NT2/D1 (cell line): Measurements from ENCODE around the gene USP5.
"Not testable (repeated sequence)": the region's sequence is repeated elsewhere in the genome, so short reads cannot be mapped to it uniquely, and the experiment has no call there.

ENCODE experiments used
- DNase-seq: peaks from one replicate; pipeline ENCODE4 v3.0.0-alpha.2; 2011; ENCODE audit warnings: low read depth, low spot score
- H3K27me3 ChIP-seq: 2 replicates; pipeline ENCODE4 v1.6.0; 2011; ENCODE audit warnings: mild to moderate bottlenecking; ENCODE audit not compliant: insufficient read length, insufficient read depth
- H3K36me3 ChIP-seq: 2 replicates; pipeline ENCODE4 v1.6.1; 2011; ENCODE audit warnings: mild to moderate bottlenecking, low read length, mixed read lengths; ENCODE audit not compliant: insufficient read depth, insufficient read length
- H3K4me1 ChIP-seq: 2 replicates; pipeline ENCODE4 v1.5.1; 2011; ENCODE audit not compliant: insufficient read depth, insufficient read length
- H3K4me3 ChIP-seq: 2 replicates; pipeline ENCODE4 v1.5.1; 2011; ENCODE audit warnings: low read depth; ENCODE audit not compliant: insufficient read length
- H3K9ac ChIP-seq: 2 replicates; pipeline ENCODE4 v1.6.0; 2011; ENCODE audit warnings: low read depth; ENCODE audit not compliant: insufficient read length
- H3K9me3 ChIP-seq: 2 replicates; pipeline ENCODE4 v1.5.1; 2011; ENCODE audit warnings: mild to moderate bottlenecking, low read length; ENCODE audit not compliant: insufficient read depth
- SUZ12 ChIP-seq: IDR thresholded peaks from 2 replicates; pipeline ENCODE4 v1.6.1; 2011; ENCODE audit not compliant: insufficient read length, insufficient read depth; ENCODE audit errors: extremely low read depth
- YY1 ChIP-seq: IDR thresholded peaks from 2 replicates; pipeline ENCODE4 v1.6.1; 2011; ENCODE audit not compliant: insufficient read length, insufficient read depth
- ZNF274 ChIP-seq: IDR thresholded peaks from 2 replicates; pipeline ENCODE4 v1.6.1; 2011; ENCODE audit warnings: mild to moderate bottlenecking, low read depth, low read length

The USP5 gene

DNA sequence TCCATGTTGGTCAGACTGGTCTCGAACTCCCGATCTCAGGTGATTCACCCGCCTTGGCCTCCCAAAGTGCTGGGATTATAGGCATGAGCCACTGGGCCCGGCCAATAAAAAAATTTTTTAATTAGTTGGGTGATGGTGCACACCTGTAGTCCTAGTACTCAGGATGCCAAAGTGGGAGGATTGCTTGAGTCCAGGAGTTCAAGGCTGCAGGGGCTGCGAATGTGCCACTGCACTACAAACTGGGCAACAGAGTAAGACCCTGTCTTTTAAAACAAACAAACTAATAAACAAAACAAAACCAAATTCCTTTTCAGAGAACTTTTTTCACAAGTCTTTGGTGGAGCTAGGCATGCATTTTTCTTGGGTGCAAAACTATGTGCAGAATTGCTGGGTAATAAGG lies 31.3 kb downstream of the USP5 start:
- Histone ChIP-seq H3K9me3 (no peaks in the 10 kb centered on the region), H3K27me3 (no peaks in the 10 kb centered on the region), H3K36me3 (peaks cover 19% of the 10 kb centered on the region), H3K4me3 (no peak overlapping the region), H3K9ac (no peak overlapping the region), H3K4me1 (peaks cover 23% of the 10 kb centered on the region)
- no peak for DNase-seq
- no peak for TF ChIP-seq ZNF274
- TF ChIP-seq SUZ12, result no peak
- no peak for TF ChIP-seq YY1

DNA sequence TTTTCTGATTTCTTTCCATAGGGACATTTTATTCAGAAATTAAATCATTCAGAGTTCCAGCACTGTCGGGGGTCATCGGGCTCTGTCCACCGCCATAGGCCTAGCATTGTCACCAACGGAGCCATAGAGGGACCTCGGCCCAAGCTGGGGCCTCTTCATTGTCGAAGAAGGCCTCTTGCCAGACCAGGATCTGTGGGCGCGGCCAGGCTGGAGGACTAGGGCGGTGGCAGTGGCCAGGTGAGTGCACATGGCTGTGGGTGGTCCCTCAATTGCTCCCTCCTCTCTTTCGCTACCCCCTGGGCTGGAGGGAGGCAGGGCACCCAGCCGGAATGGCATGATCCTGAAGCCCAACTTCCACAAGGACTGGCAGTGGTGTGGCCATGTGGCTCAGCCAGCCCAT lies 31.7 kb downstream of the USP5 start:
- no peak for DNase-seq
- no peaks in the 10 kb centered on the region for H3K27me3 ChIP-seq
- H3K4me3 ChIP-seq, result no peak overlapping the region
- TF ChIP-seq YY1 (no peak), ZNF274 (no peak)
- peak overlapping the region; percentile 0 for H3K9ac ChIP-seq
- no peaks in the 10 kb centered on the region for H3K9me3 ChIP-seq
- peaks cover 25% of the 10 kb centered on the region for H3K4me1 ChIP-seq
- peaks cover 19% of the 10 kb centered on the region for H3K36me3 ChIP-seq

DNA sequence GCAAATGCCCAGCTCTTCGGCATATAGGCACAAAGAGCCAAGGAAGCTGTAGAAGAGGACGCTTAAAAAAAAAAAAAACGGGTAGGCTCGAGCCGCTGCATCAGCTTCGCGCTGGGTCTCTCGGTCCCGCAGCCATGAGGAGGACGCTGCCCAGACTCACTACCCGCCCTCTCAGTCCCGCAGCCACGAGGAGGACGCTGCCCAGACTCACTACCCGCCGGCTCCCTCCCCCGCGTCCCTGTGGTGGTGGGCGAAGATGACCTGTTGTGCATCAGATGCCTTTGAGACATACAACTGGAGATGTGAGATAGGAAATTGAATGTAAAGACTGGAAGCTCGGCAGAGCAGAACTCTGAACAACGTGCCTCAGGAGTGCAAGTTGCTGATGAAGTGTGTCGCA lies 32.6 kb downstream of the USP5 start:
- Histone ChIP-seq H3K36me3 (peaks cover 19% of the 10 kb centered on the region), H3K9me3 (no peaks in the 10 kb centered on the region), H3K4me1 (peaks cover 26% of the 10 kb centered on the region), H3K9ac (no peak overlapping the region), H3K27me3 (no peaks in the 10 kb centered on the region), H3K4me3 (no peak overlapping the region)
- DNase-seq, result no peak
- TF ChIP-seq ZNF274 (no peak), SUZ12 (no peak), YY1 (no peak)

DNA sequence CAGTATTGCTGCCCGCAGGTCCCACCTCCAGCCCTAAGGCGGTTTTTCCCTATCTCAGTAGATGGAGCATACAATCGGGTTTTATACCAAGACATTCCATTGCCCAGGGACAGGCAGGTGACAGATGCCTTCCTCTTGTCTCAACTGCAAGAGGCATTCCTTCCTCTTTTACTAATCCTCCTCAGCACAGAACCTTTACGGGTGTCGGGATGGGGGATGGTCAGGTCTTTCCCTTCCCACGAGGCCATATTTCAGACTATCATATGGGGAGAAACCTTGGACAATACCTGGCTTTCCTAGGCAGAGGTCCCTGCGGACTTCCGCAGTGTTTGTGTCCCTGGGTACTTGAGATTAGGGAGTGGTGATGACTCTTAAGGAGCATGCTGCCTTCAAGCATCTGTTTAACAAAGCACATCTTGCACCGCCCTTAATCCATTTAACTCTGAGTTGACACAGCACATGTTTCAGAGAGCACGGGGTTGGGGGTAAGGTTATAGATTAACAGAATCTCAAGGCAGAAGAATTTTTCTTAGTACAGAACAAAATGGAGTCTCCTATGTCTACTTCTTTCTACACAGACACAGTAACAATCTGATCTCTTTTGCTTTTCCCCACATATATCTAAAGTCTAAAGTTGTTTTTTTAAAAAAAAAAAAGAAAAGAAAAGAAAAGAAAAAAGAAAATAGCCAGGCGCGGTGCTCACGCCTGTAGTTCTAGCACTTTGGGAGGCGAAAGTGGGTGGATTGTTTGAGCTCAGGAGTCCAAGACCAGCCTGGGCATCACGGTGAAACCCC lies 34.5 kb downstream of the USP5 start:
- peaks cover 25% of the 10 kb centered on the region for H3K4me1 ChIP-seq
- not testable (repeated sequence) for H3K4me3 ChIP-seq, H3K9me3 ChIP-seq, DNase-seq, H3K27me3 ChIP-seq
- H3K36me3 ChIP-seq, result peaks cover 19% of the 10 kb centered on the region
- peak overlapping the region; percentile 23 for H3K9ac ChIP-seq

DNA sequence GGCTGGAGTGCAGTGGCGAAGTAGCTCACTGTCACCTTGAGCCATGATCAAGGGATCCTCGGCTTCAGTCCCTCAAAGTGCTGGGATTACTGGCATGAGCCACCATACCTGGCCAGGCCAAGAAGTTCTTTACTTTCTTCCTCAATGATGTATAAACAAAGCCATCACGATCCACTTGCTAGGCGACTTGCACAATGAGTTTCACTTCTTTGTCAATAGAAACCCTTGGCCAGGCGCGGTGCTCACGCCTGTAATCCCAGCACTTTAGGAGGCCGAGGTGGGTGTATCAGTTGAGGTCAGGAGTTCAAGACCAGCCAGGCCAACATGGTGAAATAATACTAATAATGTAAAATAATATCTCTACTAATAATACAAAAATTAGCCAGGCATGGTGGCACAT lies 35.5 kb downstream of the USP5 start:
- DNase-seq, result no peak
- Histone ChIP-seq H3K9me3 (no peaks in the 10 kb centered on the region), H3K27me3 (no peaks in the 10 kb centered on the region), H3K36me3 (peaks cover 17% of the 10 kb centered on the region), H3K9ac (peak overlapping the region; percentile 46), H3K4me1 (peaks cover 25% of the 10 kb centered on the region), H3K4me3 (no peak overlapping the region)
- TF ChIP-seq ZNF274, result no peak
- TF ChIP-seq YY1, result no peak
- TF ChIP-seq SUZ12, result no peak

DNA sequence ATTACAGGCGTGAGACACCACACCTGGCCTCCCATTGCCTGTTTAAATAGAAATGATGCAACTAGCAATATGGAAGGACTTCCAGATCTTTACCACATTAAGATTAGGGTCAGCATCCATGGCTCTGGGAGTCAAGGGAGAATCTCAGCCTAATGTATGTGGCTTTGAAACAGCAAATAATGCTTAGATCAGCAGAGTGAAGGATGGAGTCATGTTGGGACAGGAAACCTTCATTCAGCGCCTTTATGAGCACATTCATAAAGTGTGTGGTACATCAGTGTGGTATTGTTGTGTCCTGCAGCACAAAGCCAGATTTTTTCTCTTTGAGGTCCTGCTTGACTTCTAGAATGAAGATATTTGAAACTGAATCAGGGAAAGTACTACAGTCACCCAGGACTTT lies 36.4 kb downstream of the USP5 start:
- Histone ChIP-seq H3K4me1 (peaks cover 25% of the 10 kb centered on the region), H3K4me3 (no peak overlapping the region)
- TF ChIP-seq YY1 (no peak), ZNF274 (no peak), SUZ12 (no peak)

DNA sequence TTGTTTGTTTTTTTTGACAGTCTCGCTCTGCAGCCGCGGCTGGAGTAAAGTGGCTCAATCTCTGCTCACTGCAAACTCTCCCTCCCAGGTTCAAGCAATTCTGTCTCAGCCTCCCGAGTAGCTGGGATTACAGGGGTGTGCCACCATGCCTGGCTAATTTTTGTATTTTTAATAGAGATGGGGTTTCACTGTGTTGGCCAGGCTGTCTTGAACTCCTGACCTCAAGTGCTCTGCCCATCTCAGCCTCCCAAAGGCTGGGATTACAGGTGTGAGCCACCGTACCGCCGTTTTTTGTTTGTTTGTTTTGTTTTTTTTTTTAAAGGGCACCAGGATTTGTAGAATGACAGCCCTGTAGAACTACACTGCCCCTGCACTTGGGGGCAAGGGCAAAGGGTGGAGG lies 36.8 kb downstream of the USP5 start:
- not testable (repeated sequence) for DNase-seq, H3K9me3 ChIP-seq, H3K9ac ChIP-seq, H3K27me3 ChIP-seq, H3K4me3 ChIP-seq
- peaks cover 12% of the 10 kb centered on the region for H3K36me3 ChIP-seq
- peaks cover 23% of the 10 kb centered on the region for H3K4me1 ChIP-seq

More for the DNA sequence above, 36.4 kb downstream of the USP5 start:
- Histone ChIP-seq H3K27me3 (no peaks in the 10 kb centered on the region), H3K9me3 (no peaks in the 10 kb centered on the region), H3K9ac (no peak overlapping the region), H3K36me3 (peaks cover 15% of the 10 kb centered on the region)
- no peak for DNase-seq

DNA sequence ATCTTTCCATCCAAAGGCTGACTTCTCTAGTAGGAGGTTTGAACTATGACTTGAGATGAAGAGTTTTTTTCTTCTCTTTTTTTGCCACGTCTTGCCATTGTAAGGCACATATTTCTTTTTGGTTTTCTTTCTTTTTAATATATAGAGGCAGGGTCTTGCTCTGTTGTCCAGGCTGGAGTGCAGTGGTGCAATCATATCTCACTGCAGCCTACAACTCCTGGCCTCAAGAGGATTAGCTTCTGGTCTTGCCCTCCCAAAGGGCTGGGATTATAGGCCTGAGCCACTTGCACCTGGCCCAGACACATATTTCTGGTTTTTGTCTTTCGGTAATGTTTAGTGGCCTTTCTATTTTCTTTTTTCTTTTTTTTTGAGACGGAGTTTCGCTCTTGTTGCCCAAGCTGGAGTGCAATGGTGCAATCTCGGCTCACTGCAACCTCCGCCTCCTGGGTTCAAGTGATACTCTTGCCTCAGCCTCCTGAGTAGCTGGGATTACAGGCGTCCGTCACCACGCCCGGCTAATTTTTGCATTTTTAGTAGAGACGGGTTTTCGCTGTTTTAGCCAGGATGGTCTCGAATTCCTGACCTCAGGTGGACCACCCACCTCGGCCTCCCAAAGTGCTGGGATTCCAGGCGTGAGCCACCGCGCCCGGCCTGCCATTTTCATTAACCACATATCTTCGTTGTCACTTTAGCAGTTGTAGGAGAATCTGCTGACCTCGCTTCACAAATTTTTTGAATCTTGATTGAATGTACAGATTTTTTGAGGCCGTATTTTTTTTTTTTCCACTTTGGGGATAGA lies 38.0 kb downstream of the USP5 start:
- H3K27me3 ChIP-seq, H3K36me3 ChIP-seq, H3K9me3 ChIP-seq, H3K4me3 ChIP-seq, DNase-seq: not testable (repeated sequence)
- Histone ChIP-seq H3K9ac (peak overlapping the region; percentile 90), H3K4me1 (peaks cover 13% of the 10 kb centered on the region)
